Astrocyte of the cerebellum (primary cell): ENCODE data around the gene GHRH.
A peak's percentile ranks its signal among the peaks of the same experiment; 100 is the strongest.

Experiments used
- DNase-seq: peaks from one replicate; pipeline ENCODE4 v3.0.0-alpha.2; 2011; ENCODE audit warnings: low read depth
- H3K4me3 ChIP-seq: 2 replicates; pipeline ENCODE4 v1.5.1; 2011; ENCODE audit warnings: mild to moderate bottlenecking, low read depth, low read length, moderate library complexity
- CTCF ChIP-seq: IDR thresholded peaks from 2 replicates; pipeline ENCODE4 v1.5.1; 2012; ENCODE audit warnings: low read length, low read depth, moderate library complexity, mild to moderate bottlenecking; ENCODE audit errors: missing control alignments
- in situ Hi-C: cut with HindIII; loops from 2 replicates; pipeline ENCODE4 v1.10.0; 2017; ENCODE audit warnings: low sequenced_read_pairs

Gene GHRH

GRCh38 chr20:37293301-37293943 is 31.8 kb upstream of the GHRH start:
- no peak for DNase-seq
- no peak for TF ChIP-seq CTCF
- H3K4me3 ChIP-seq: no peak overlapping the region
- in situ Hi-C loops: no loop called here

- H3K4me3 ChIP-seq: no peak overlapping the region
- no peak for DNase-seq
- TF ChIP-seq CTCF: no peak
- in situ Hi-C loops: no loop called here
These were observed 30.1 kb upstream of the GHRH start for GRCh38 chr20:37291724-37292126.

DNA sequence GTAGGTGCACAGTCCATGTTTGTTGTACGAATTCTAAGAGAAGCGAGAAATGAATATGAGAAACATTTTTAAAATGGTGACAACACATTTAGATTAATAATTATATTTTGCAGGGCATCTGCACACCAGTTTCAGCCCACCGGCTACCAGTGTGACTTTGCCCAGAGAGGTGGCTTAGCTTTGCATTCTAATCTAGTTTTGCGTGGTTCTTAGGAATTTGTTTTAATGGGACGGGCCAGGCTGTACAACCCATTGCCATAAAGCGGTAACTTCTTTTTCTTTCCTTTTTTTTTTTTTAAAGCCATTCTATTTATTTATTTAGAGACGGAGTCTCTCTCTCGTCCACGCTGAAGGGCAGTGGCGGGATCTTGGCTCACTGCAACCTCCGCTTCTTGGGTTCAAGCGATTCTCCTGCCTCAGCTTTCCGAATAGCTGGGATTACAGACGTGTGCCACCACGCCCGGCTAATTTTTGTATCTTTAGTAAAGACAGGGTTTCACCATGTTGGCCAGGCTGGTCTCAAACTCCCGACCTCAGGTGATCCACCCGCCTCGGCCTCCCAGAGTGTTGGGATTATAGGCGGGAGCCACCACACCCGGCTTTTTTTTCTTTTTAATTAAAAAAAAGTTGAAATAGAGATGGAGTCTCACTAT is 28.7 kb upstream of the GHRH start:
- in situ Hi-C loops: no loop called here
- no peak for DNase-seq
- peak overlapping the region; percentile 66 for H3K4me3 ChIP-seq
- no peak for TF ChIP-seq CTCF

DNA sequence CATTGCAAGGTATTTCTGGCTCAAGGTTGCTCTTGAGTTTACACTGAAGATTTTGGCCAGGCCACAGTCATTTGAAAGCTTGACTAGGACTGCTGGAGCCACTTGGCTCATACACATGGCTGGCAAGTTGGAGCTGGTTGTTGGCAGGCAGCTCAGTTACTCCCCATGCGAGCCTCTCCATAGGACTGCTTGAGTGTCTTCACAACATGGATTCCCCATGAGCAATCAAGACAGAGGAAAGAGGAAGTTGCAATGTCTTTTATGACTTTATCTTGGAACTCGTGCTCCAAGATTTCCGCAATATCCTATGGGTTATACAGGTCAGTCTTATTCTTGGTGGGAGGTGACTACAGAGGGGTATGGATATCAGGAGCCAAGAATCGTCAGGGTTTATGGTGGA is 26.5 kb upstream of the GHRH start:
- no peak overlapping the region for H3K4me3 ChIP-seq
- DNase-seq: no peak
- no peak for TF ChIP-seq CTCF
- in situ Hi-C loops: loop anchor here (10.0 kb wide), 1 partner anchor 227 kb away; no protein-coding TSS in a partner anchor

DNA sequence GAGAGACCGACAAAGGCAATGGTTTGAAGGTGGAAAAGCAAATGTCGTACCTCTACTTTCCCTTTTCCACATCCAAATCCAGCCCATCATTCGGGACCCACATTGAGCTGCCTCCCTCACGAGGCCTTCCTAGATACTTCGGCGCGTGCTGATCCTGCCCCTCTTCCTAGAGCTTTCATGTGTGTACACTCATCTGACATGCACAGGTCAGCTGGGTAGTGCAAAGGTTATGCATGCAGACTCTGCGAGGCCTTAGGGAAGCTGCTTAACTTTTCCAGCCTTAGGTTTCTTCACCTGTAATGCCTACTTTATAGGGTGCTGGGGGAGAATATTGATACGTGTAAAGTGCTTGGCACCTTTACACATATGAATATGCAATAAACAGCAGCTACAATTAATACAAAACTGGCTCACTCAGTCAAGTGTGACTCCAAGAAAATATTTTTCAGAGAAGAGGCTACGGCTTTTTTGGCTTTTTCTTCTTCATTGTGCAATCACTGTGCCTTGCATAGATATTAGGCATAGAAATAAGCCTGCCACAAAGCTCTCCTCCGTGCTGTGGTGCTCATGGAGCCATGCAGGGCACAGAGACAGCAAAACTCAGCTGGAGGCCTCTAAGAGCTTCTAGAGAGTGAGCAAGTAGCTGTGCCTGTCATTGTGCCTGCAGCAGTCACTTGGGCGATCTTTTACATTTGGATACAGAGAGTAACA is 24.2 kb upstream of the GHRH start:
- in situ Hi-C loops: loop anchor here (10.0 kb wide), 1 partner anchor 229 kb away; no protein-coding TSS in a partner anchor
- no peak for DNase-seq
- H3K4me3 ChIP-seq: no peak overlapping the region
- no peak for TF ChIP-seq CTCF

GRCh38 chr20:37284691-37285161 is 23.1 kb upstream of the GHRH start:
- H3K4me3 ChIP-seq: no peak overlapping the region
- no peak for DNase-seq
- in situ Hi-C loops: loop anchor here (10.0 kb wide), 1 partner anchor 230 kb away; no protein-coding TSS in a partner anchor
- TF ChIP-seq CTCF: no peak
